ENCODE results near the gene ORC1. TPM values are rescaled to one million over a fixed set of nuclear protein-coding genes. Genes with fewer than 3 reads are reported as not detected.

ORC1 gene
- total RNA-seq, 2 donors from 2014 or later, result 1.2 to 2.0 TPM

GRCh38 chr1:52366517-52366827 lies 37.8 kb downstream of the ORC1 start:
- H3K4me3 Mint-ChIP-seq, result peak overlapping the region; percentile 95
- no peak for DNase-seq
- H3K9me3 ChIP-seq (ENCODE audit: control insufficient read depth, low read length, poor library complexity, severe bottlenecking), result no peaks in the 10 kb centered on the region
- H3K27ac Mint-ChIP-seq, result peak overlapping the region; percentile 94
- peaks cover 24% of the 10 kb centered on the region for H3K4me1 Mint-ChIP-seq
- no peaks in the 10 kb centered on the region for H3K27me3 Mint-ChIP-seq
- peaks cover 2% of the 10 kb centered on the region for H3K36me3 Mint-ChIP-seq (ENCODE audit: low read depth)
- ATAC-seq, result no peak

DNA sequence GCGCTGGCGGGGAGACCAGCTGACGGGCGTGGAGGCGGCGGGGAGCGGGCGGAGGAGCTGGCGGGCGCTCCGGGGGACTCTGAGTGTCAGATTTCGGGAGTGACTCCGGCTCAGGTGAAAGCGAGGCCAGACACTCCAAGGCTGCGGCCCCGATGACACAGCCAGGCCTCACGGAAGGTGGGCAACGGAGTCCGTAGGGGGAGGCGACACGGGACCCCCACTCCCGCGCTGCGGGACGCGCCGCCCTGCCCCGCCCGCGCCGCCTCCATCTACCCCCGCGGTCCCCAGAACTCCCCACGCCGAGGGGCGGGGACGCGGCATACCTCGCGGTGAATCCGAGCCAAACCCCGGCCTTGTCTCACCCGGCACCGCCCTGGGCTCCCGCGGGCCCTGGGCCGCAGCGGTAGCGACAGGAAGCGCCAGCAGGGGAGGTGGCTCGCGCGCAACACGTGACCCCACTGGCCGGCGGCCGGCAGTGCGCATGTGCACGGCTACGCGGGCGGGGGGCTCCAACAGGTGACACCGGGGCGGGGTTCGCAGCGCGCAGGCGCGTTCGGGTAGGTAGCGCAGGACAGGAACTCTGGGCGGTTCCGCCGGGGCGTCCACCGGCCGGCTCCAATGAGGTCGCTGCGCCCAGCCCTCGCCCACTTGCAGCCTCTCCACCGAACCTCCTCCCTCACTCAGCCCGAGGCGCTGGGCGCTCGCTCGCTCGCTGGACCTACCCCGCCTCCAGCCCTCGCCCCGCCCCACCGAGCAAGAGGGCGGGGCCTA lies 38.3 kb downstream of the ORC1 start, which contains the start of gene CC2D1B:
CC2D1B (minus strand) TSS at position 460 of the 771 bp plus-strand sequence. CDS start 1,585 bp downstream, outside the sequence.
- ATAC-seq (peak; percentile 88), DNase-seq (peak; percentile 97 to 100 (median 99))
- H3K4me3 Mint-ChIP-seq, result peak within 1 kb of the TSS; percentile 95
- H3K27ac Mint-ChIP-seq, result peak within 1 kb of the TSS; percentile 94
- H3K27me3 Mint-ChIP-seq, result no peaks in the 10 kb centered on the region
- no peaks in the 10 kb centered on the region for H3K9me3 ChIP-seq (ENCODE audit: control insufficient read depth, low read length, poor library complexity, severe bottlenecking)
- peaks cover 2% of the 10 kb centered on the region for H3K36me3 Mint-ChIP-seq (ENCODE audit: low read depth)
- peaks cover 24% of the 10 kb centered on the region for H3K4me1 Mint-ChIP-seq

DNA sequence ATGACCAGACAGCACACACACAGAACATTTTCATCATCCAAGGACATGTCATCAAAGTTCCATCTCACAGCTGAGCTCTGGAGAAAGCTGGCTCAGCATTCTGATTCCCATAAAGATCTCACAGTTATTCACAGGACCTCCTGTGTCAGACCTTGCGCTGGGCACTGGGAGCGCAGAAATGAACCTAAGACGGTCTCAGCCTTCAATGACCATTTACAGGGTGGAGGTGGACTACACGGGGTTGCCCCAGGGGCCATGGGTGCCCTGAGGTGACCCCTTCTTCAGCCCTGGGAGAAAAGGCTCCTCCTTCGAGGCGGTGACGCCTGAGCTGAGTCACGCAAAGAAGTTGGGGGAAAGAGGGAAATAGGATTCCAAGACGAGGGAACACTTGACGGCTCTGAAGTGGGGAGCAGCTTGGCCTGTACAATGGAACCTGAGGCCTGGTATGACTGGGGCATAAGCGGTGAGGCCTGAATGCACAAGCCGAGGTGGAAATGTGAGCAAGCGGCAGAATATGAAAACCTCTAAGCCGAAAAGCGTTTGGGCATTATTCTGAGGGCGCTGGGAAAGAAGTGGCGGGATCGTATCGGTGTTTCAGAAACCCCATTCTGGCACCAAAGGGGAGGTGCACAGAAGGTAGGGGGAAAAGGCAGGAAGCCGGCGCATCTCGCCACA lies 39.0 kb downstream of the ORC1 start:
- DNase-seq, result no peak
- Mint-ChIP-seq H3K36me3 (ENCODE audit: low read depth) (peaks cover 2% of the 10 kb centered on the region), H3K4me1 (peaks cover 24% of the 10 kb centered on the region)

GRCh38 chr1:52364235-52364839 lies 39.9 kb downstream of the ORC1 start:
- H3K9me3 ChIP-seq (ENCODE audit: control insufficient read depth, low read length, poor library complexity, severe bottlenecking), result no peaks in the 10 kb centered on the region
- peaks cover 24% of the 10 kb centered on the region for H3K4me1 Mint-ChIP-seq
- no peaks in the 10 kb centered on the region for H3K27me3 Mint-ChIP-seq
- DNase-seq, result no peak
- H3K4me3 Mint-ChIP-seq, result peak overlapping the region; percentile 95
- H3K36me3 Mint-ChIP-seq (ENCODE audit: low read depth), result peaks cover 5% of the 10 kb centered on the region
- ATAC-seq, result no peak
- peak overlapping the region; percentile 94 for H3K27ac Mint-ChIP-seq

More for the DNA sequence above, 39.0 kb downstream of the ORC1 start:
- Mint-ChIP-seq H3K27ac (peak overlapping the region; percentile 94), H3K27me3 (no peaks in the 10 kb centered on the region), H3K4me3 (peak overlapping the region; percentile 95)
- no peaks in the 10 kb centered on the region for H3K9me3 ChIP-seq (ENCODE audit: control insufficient read depth, low read length, poor library complexity, severe bottlenecking)
- ATAC-seq, result no peak

DNA sequence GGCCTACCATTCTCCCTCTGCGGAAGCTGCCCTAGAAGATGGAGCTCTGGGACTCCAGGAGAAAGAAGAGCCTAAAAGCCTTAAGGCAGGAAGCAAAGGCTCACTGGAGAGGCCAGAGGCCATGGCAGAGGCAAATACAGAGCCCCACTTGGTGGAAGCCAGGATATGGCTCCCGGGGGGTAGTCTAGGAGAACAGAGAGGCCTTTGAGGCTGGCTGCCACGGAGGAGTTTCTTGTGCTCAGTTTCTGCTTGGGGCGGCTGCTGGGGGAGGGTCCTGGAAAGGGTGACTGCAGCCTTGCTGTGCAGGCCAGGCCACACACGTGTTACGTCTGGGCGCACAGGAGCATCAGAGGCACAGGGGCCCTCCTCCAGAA lies 43.6 kb downstream of the ORC1 start:
- no peak overlapping the region for H3K27ac Mint-ChIP-seq
- no peaks in the 10 kb centered on the region for H3K27me3 Mint-ChIP-seq
- H3K4me3 Mint-ChIP-seq, result no peak overlapping the region
- no peak for DNase-seq
- peaks cover 15% of the 10 kb centered on the region for H3K4me1 Mint-ChIP-seq
- peaks cover 14% of the 10 kb centered on the region for H3K36me3 Mint-ChIP-seq (ENCODE audit: low read depth)
- H3K9me3 ChIP-seq (ENCODE audit: control insufficient read depth, low read length, poor library complexity, severe bottlenecking), result no peaks in the 10 kb centered on the region
- no peak for ATAC-seq

DNA sequence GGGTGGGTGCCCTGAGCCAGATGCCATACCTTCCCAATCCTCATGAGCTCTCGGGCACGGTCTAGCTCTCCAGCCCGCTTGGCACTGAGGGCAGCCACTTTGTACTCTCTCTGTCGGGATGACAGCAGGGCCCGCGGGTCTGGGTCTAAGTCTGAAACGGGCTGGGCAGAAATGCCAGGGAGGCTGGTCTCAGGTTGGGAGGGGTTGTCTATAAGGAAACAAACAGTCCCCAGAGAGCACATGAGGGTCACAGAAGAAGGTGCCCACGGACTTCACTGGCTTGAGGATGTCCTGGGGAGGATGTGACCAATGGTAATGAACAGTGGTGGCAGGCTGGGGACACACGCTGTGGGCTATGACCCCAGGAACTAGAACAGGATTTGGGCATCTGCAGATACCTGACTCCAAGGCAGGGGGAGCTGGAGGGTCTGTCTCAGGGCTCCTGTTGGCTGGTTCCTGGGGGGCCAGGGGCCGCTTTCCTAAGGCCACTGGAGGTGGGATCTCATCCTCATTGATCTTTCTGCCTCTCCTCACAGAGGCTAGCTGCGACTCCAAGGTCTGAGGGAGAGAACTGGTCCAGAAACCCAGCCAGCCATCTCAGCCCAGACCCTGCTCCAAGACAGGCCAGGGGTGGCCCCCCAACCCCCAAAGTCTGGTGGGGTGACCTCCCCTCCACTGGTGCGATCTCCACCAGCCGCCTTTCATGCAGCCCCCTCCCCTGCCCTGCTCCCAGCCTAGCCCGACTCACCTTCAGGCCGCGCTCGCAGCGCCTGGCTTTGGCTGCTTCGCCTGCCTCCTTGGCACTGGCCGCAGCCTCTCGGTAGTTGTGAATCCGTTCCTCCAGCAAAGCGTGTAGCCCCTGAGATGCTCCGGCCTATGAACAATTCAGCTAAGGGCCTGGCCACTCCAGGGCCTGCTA lies 44.3 kb downstream of the ORC1 start:
- ATAC-seq (no peak), DNase-seq (no peak)
- Mint-ChIP-seq H3K27me3 (no peaks in the 10 kb centered on the region), H3K4me3 (no peak overlapping the region), H3K4me1 (peaks cover 9% of the 10 kb centered on the region), H3K27ac (peak overlapping the region; percentile 61), H3K36me3 (ENCODE audit: low read depth) (peaks cover 18% of the 10 kb centered on the region)
- no peaks in the 10 kb centered on the region for H3K9me3 ChIP-seq (ENCODE audit: control insufficient read depth, low read length, poor library complexity, severe bottlenecking)

GRCh38 chr1:52358851-52359497 lies 45.2 kb downstream of the ORC1 start:
- Mint-ChIP-seq H3K36me3 (ENCODE audit: low read depth) (peaks cover 18% of the 10 kb centered on the region), H3K27ac (peak overlapping the region; percentile 61), H3K27me3 (no peaks in the 10 kb centered on the region), H3K4me3 (no peak overlapping the region), H3K4me1 (peaks cover 4% of the 10 kb centered on the region)
- no peak for ATAC-seq
- DNase-seq, result no peak
- H3K9me3 ChIP-seq (ENCODE audit: control insufficient read depth, low read length, poor library complexity, severe bottlenecking), result no peaks in the 10 kb centered on the region

- peaks cover 2% of the 10 kb centered on the region for H3K4me1 Mint-ChIP-seq
- no peak overlapping the region for H3K27ac Mint-ChIP-seq
- DNase-seq (no peak), ATAC-seq (no peak)
- H3K9me3 ChIP-seq (ENCODE audit: control insufficient read depth, low read length, poor library complexity, severe bottlenecking), result no peaks in the 10 kb centered on the region
- no peak overlapping the region for H3K4me3 Mint-ChIP-seq
- H3K27me3 Mint-ChIP-seq, result no peaks in the 10 kb centered on the region
- peaks cover 18% of the 10 kb centered on the region for H3K36me3 Mint-ChIP-seq (ENCODE audit: low read depth)
Measured at GRCh38 chr1:52357397-52357796, 46.8 kb downstream of the ORC1 start.

- peaks cover 2% of the 10 kb centered on the region for H3K4me1 Mint-ChIP-seq
- H3K4me3 Mint-ChIP-seq, result no peak overlapping the region
- ATAC-seq (no peak), DNase-seq (no peak)
- H3K27ac Mint-ChIP-seq, result peak overlapping the region; percentile 24
- H3K9me3 ChIP-seq (ENCODE audit: control insufficient read depth, low read length, poor library complexity, severe bottlenecking), result no peaks in the 10 kb centered on the region
- peaks cover 18% of the 10 kb centered on the region for H3K36me3 Mint-ChIP-seq (ENCODE audit: low read depth)
- H3K27me3 Mint-ChIP-seq, result no peaks in the 10 kb centered on the region
Measured at GRCh38 chr1:52356818-52357355, 47.3 kb downstream of the ORC1 start.

- Mint-ChIP-seq H3K27ac (peak overlapping the region; percentile 24), H3K4me3 (no peak overlapping the region), H3K36me3 (ENCODE audit: low read depth) (peaks cover 15% of the 10 kb centered on the region), H3K27me3 (no peaks in the 10 kb centered on the region), H3K4me1 (peaks cover 2% of the 10 kb centered on the region)
- H3K9me3 ChIP-seq (ENCODE audit: control insufficient read depth, low read length, poor library complexity, severe bottlenecking), result no peaks in the 10 kb centered on the region
- no peak for ATAC-seq
- no peak for DNase-seq
Measured at GRCh38 chr1:52355847-52356505, 48.2 kb downstream of the ORC1 start.

DNA sequence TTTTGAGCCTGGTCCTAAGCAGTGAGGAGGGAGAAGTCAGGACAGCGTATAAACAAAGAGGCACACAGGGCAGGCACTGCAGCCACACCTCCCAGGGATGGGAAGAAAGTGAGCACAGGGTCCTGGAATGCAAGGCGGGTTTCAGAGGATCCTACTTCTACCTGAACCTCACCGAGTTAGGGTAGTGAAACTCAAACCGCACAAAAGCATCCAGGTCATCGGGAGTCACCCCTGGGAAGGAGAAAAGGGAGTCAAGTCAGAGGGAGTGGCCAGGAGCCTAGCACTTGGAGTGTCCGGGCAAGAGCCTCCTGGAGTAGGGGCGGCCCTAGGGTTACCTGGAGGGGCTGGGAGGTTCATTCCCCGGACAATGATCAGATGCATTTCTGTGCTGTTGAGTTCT lies 48.8 kb downstream of the ORC1 start:
- Mint-ChIP-seq H3K4me1 (peaks cover 2% of the 10 kb centered on the region), H3K36me3 (ENCODE audit: low read depth) (peaks cover 15% of the 10 kb centered on the region), H3K27ac (no peak overlapping the region), H3K27me3 (no peaks in the 10 kb centered on the region), H3K4me3 (no peak overlapping the region)
- DNase-seq (no peak), ATAC-seq (no peak)
- no peaks in the 10 kb centered on the region for H3K9me3 ChIP-seq (ENCODE audit: control insufficient read depth, low read length, poor library complexity, severe bottlenecking)

GRCh38 chr1:52352690-52353089 lies 51.5 kb downstream of the ORC1 start:
- H3K36me3 Mint-ChIP-seq (ENCODE audit: low read depth), result peaks cover 10% of the 10 kb centered on the region
- no peak for ATAC-seq
- H3K27me3 Mint-ChIP-seq, result no peaks in the 10 kb centered on the region
- no peaks in the 10 kb centered on the region for H3K4me1 Mint-ChIP-seq
- H3K9me3 ChIP-seq (ENCODE audit: control insufficient read depth, low read length, poor library complexity, severe bottlenecking), result no peaks in the 10 kb centered on the region
- no peak overlapping the region for H3K27ac Mint-ChIP-seq
- no peak overlapping the region for H3K4me3 Mint-ChIP-seq
- DNase-seq, result no peak

Measured in T-helper 17 cell (primary cell).